OCI-LY1 (cell line): ENCODE data around the gene AANAT.
"Not testable (repeated sequence)": the region's sequence is repeated elsewhere in the genome, so short reads cannot be mapped to it uniquely, and the experiment has no call there.

ENCODE experiments used
- CTCF ChIP-seq: fragments of 200-600 bp; sonication (generic), shearing (Covaris generic); IDR thresholded peaks from 2 replicates; pipeline ENCODE4 v1.5.1; 2017; ENCODE audit warnings: mild to moderate bottlenecking, antibody characterized with exemption, low read length, moderate library complexity, mixed read lengths
- EZH2 ChIP-seq: fragments of 200-600 bp; sonication (generic), shearing (Covaris generic); IDR thresholded peaks from 2 replicates; pipeline ENCODE4 v1.8.0; 2017; ENCODE audit warnings: borderline replicate concordance, mixed run types, mild to moderate bottlenecking, antibody characterized with exemption, low read length, moderate library complexity, mixed read lengths

GRCh38 chr17:76508472-76509063 is 41.2 kb downstream of the AANAT start:
- not testable (repeated sequence) for TF ChIP-seq EZH2, CTCF
